Measurements from ENCODE around the gene PKM.
A peak's percentile ranks its signal among the peaks of the same experiment; 100 is the strongest.

The PKM gene

DNA sequence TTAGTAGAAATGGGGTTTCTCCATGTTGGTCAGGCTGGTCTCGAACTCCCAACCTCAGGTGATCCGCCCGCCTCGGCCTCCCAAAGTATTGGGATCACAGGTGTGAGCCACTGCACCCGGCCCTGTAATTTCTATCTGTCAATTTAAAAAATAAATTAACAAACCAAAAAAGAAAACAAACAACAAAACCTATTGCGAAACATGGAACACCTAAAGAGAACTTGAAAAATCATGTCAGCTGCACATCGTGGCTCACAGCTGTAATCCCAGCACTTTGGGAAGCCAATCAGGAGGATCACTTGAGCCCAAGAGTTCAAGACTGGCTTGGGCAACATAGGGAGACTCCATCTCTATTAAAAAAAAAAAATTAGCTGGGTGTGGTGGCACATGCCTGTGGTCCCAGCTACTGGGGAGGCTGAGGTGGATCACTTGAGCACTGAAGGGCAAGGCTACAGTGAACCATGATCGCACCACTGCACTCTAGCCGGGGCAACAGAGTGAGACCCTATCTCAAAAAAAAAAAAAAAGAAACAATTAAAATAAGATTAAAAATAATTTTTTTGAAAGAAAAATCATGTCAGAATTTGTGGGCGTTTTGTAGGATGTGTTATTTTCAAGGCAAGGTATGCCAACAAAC, 21.8 kb upstream of the PKM start:
- no peak for TF ChIP-seq CTCF (IDR thresholded peaks at IDR 0.05; ENCODE audit: low read depth, low read length)
- Histone ChIP-seq H3K9me3 (ENCODE audit: severe bottlenecking) (no peaks in the 10 kb centered on the region), H3K27me3 (ENCODE audit: insufficient read depth, low read depth, severe bottlenecking) (no peaks in the 10 kb centered on the region), H3K4me3 (ENCODE audit: low read depth, low read length) (no peak overlapping the region), H3K36me3 (peaks cover 89% of the 10 kb centered on the region), H3K27ac (no peak overlapping the region)
- no peak for DNase-seq

DNA sequence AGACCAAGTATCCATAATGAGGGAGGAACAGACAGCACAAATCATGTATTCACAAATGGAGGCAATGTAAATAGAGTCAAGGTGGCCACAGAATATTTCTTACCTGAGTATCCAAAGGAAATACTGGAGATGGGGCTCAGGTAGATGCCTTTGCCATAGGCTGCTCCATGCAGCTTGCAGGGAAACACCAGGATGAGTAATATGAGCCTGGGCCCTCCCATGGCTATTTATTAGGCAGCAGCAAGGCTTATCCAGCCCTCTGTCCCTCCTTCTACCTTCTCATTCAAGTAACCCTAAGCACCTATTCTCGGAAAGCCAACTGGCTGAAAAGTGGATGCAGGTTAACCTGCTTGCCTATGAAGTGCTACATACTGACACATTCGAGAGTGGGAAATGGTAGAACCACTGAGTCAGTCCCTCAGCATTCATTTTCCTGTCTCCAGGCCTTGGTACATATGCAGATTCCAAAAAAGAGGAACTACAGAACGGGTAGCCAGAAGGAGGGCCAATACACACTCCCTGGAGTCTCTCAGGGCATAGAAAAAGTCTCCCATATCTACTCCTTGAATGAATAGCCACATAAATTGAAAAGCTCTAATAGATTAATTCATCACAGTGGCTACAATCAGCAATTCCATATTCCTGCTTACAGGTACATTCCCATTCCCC, 18.3 kb upstream of the PKM start:
- Histone ChIP-seq H3K27ac (no peak overlapping the region), H3K9me3 (ENCODE audit: severe bottlenecking) (no peaks in the 10 kb centered on the region), H3K36me3 (peaks cover 84% of the 10 kb centered on the region), H3K4me3 (ENCODE audit: low read depth, low read length) (no peak overlapping the region), H3K27me3 (ENCODE audit: insufficient read depth, low read depth, severe bottlenecking) (no peaks in the 10 kb centered on the region)
- DNase-seq = no peak
- TF ChIP-seq CTCF (IDR thresholded peaks at IDR 0.05; ENCODE audit: low read depth, low read length) = no peak

DNA sequence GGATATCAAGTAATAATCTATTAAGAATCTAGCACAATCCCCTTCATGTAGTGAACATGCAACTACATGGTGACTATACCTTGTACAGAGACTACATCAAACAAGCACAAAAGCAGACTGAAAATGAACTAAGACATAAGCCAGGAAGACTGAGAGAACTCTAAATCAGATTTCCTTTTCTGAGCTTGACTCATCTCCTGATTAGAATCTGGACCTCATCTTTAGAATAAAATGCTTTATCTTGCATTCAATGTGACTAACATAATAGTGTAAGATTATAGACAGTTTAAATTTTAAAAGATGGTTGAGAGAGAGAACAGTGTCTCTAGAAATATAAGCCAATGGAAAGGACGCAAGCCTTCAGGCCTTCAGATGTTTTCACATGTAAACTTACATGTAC, 17.5 kb upstream of the PKM start:
- no peak overlapping the region for H3K4me3 ChIP-seq (ENCODE audit: low read depth, low read length)
- peaks cover 84% of the 10 kb centered on the region for H3K36me3 ChIP-seq
- no peaks in the 10 kb centered on the region for H3K9me3 ChIP-seq (ENCODE audit: severe bottlenecking)
- H3K27ac ChIP-seq = no peak overlapping the region
- no peak for TF ChIP-seq CTCF (IDR thresholded peaks at IDR 0.05; ENCODE audit: low read depth, low read length)
- DNase-seq = no peak
- H3K27me3 ChIP-seq (ENCODE audit: insufficient read depth, low read depth, severe bottlenecking) = no peaks in the 10 kb centered on the region

- Histone ChIP-seq H3K27me3 (ENCODE audit: insufficient read depth, low read depth, severe bottlenecking) (no peaks in the 10 kb centered on the region), H3K27ac (peak overlapping the region; percentile 77), H3K9me3 (ENCODE audit: severe bottlenecking) (no peaks in the 10 kb centered on the region), H3K4me3 (ENCODE audit: low read depth, low read length) (no peak overlapping the region; the same call in 1 of the 2 replicates), H3K36me3 (peaks cover 73% of the 10 kb centered on the region)
- DNase-seq = peak; percentile 55
- no peak for TF ChIP-seq CTCF (IDR thresholded peaks at IDR 0.05; ENCODE audit: low read depth, low read length)
Measured at GRCh38 chr15:72242775-72243370, 11.9 kb upstream of the PKM start.

DNA sequence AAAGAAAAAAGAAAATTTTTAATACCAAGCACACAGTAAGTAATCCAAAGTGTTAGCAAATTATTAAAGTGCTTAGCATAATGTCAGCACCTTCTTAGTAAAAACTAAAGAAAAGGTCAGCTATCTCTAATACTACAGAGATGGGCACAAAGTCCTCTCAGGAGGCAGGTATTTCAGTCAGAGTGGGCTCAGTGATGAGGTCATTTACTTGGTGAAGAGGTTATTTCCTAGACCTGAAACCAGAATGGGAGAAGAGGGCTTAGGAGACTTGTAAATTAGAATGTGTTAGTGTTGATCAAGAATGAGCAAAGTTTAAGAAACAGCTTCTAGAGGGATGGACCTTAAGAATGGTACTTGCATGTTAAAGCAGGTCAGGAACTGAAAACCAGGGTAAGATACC, 8.7 kb upstream of the PKM start:
- Histone ChIP-seq H3K27ac (no peak overlapping the region), H3K4me3 (ENCODE audit: low read depth, low read length) (no peak overlapping the region), H3K36me3 (peaks cover 48% of the 10 kb centered on the region), H3K9me3 (ENCODE audit: severe bottlenecking) (no peaks in the 10 kb centered on the region), H3K27me3 (ENCODE audit: insufficient read depth, low read depth, severe bottlenecking) (no peaks in the 10 kb centered on the region)
- no peak for DNase-seq
- no peak for TF ChIP-seq CTCF (IDR thresholded peaks at IDR 0.05; ENCODE audit: low read depth, low read length)
